ENCODE results near the gene CTDP1. TPM values are rescaled to one million over a fixed set of nuclear protein-coding genes. Genes with fewer than 3 reads are reported as not detected.

CTDP1 gene
- total and polyA plus RNA-seq, 5 donors, result 7.1 to 11.5 (median 9.9) TPM

- Histone ChIP-seq H3K4me1 (ENCODE audit: control insufficient read depth, insufficient read depth, low read length) (no peaks in the 10 kb centered on the region), H3K27me3 (ENCODE audit: control insufficient read depth, insufficient read depth) (no peaks in the 10 kb centered on the region), H3K4me3 (ENCODE audit: low read length) (no peak overlapping the region), H3K27ac (ENCODE audit: low read length) (no peak overlapping the region), H3K9me3 (ENCODE audit: control insufficient read depth, low read length) (no peaks in the 10 kb centered on the region)
- intact Hi-C loops (cut with DNase I), result loop anchor here in 3 of 4 donors (2.0 to 10.0 kb wide), 2 partner anchors 111 to 267 kb away; no protein-coding TSS in a partner anchor
- DNase-seq (no peak), ATAC-seq (no peak)
- WGBS, result 80% methylated on average over 21 of the region's 21 CpGs
These were observed 34.2 kb upstream of the CTDP1 start for GRCh38 chr18:79645291-79645983.

GRCh38 chr18:79647307-79647706 is 32.3 kb upstream of the CTDP1 start:
- DNase-seq (no peak), ATAC-seq (no peak)
- Histone ChIP-seq H3K27ac (ENCODE audit: low read length) (no peak overlapping the region), H3K4me3 (ENCODE audit: low read length) (no peak overlapping the region), H3K4me1 (ENCODE audit: control insufficient read depth, insufficient read depth, low read length) (no peaks in the 10 kb centered on the region), H3K27me3 (ENCODE audit: control insufficient read depth, insufficient read depth) (no peaks in the 10 kb centered on the region), H3K9me3 (ENCODE audit: control insufficient read depth, low read length) (no peaks in the 10 kb centered on the region)
- WGBS, result 12% methylated on average over 1 of the region's 1 CpG
- intact Hi-C loops (cut with DNase I), result loop anchor here in 2 of 4 donors (10.0 kb wide), 1 partner anchor 113 kb away; no protein-coding TSS in a partner anchor

- ATAC-seq (no peak), DNase-seq (no peak)
- Histone ChIP-seq H3K4me3 (ENCODE audit: low read length) (no peak overlapping the region), H3K27ac (ENCODE audit: low read length) (no peak overlapping the region), H3K4me1 (ENCODE audit: control insufficient read depth, insufficient read depth, low read length) (no peaks in the 10 kb centered on the region), H3K27me3 (ENCODE audit: control insufficient read depth, insufficient read depth) (no peaks in the 10 kb centered on the region), H3K9me3 (ENCODE audit: control insufficient read depth, low read length) (no peaks in the 10 kb centered on the region)
- WGBS, result 91% methylated on average over 11 of the region's 11 CpGs
- intact Hi-C loops (cut with DNase I), result no loop called here
These were observed 28.6 kb upstream of the CTDP1 start for GRCh38 chr18:79650959-79651358.

GRCh38 chr18:79657342-79657996 is 22.1 kb upstream of the CTDP1 start:
- H3K9me3 ChIP-seq (ENCODE audit: control insufficient read depth, low read length), result no peaks in the 10 kb centered on the region
- no peaks in the 10 kb centered on the region for H3K27me3 ChIP-seq (ENCODE audit: control insufficient read depth, insufficient read depth)
- no peaks in the 10 kb centered on the region for H3K4me1 ChIP-seq (ENCODE audit: control insufficient read depth, insufficient read depth, low read length)
- H3K4me3 ChIP-seq (ENCODE audit: low read length), result no peak overlapping the region
- H3K27ac ChIP-seq (ENCODE audit: low read length), result no peak overlapping the region
- 73% methylated on average over 21 of the region's 21 CpGs for WGBS
- no peak for ATAC-seq
- DNase-seq, result no peak
- intact Hi-C loops (cut with DNase I), result no loop called here

DNA sequence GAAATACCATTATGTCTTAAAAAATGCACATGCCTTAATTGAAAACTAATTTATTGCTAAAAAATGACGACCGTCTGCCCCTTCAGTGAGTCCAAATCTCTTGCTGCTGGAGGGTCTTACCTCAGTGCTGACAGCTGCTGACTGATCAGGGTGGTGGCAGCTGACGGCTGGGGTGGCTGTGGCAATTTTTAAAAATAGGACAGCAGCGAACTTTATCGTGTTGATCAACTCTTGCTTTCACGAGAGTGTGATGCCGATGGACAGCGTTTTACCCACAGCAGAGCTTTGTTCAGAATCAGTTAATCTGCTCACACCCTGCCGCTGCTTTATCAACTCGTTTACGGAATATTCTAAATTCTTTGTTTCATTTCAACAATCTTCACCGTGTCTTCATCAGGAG is 21.2 kb upstream of the CTDP1 start:
- DNase-seq (no peak), ATAC-seq (no peak)
- Histone ChIP-seq H3K9me3 (ENCODE audit: control insufficient read depth, low read length) (no peaks in the 10 kb centered on the region), H3K4me3 (ENCODE audit: low read length) (no peak overlapping the region), H3K27me3 (ENCODE audit: control insufficient read depth, insufficient read depth) (no peaks in the 10 kb centered on the region), H3K27ac (ENCODE audit: low read length) (no peak overlapping the region), H3K4me1 (ENCODE audit: control insufficient read depth, insufficient read depth, low read length) (no peaks in the 10 kb centered on the region)
- WGBS, result 42% methylated on average over 12 of the region's 12 CpGs
- intact Hi-C loops (cut with DNase I), result no loop called here

- Histone ChIP-seq H3K9me3 (ENCODE audit: control insufficient read depth, low read length) (no peaks in the 10 kb centered on the region), H3K27ac (ENCODE audit: low read length) (no peak overlapping the region), H3K4me3 (ENCODE audit: low read length) (no peak overlapping the region), H3K4me1 (ENCODE audit: control insufficient read depth, insufficient read depth, low read length) (no peaks in the 10 kb centered on the region), H3K27me3 (ENCODE audit: control insufficient read depth, insufficient read depth) (no peaks in the 10 kb centered on the region)
- intact Hi-C loops (cut with DNase I), result no loop called here
- DNase-seq, result no peak
- WGBS, result 89% methylated on average over 5 of the region's 5 CpGs
- ATAC-seq, result no peak
These were observed 19.9 kb upstream of the CTDP1 start for GRCh38 chr18:79659733-79660132.

DNA sequence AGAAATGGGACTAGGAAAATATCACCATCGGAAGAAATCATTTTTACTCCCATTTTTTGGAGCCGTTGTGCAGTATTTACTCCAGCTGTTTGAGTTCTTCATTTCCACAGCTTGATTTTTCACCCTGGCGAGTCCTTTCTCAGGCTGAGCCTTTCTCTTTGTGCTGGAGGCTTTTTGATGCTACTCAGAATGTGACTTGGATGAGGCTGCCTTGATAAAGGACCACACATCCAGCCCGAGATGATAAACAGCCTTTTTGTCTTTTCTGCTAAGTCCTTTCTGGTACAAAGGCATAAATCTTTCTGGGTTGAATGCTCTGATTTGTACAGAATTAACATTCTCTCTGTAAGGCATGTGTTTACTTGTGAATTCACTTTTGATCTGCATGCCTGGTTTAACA is 17.6 kb upstream of the CTDP1 start:
- Histone ChIP-seq H3K4me1 (ENCODE audit: control insufficient read depth, insufficient read depth, low read length) (no peaks in the 10 kb centered on the region), H3K27ac (ENCODE audit: low read length) (no peak overlapping the region), H3K27me3 (ENCODE audit: control insufficient read depth, insufficient read depth) (no peaks in the 10 kb centered on the region), H3K9me3 (ENCODE audit: control insufficient read depth, low read length) (no peaks in the 10 kb centered on the region), H3K4me3 (ENCODE audit: low read length) (no peak overlapping the region)
- DNase-seq, result no peak
- 61% methylated on average over 4 of the region's 4 CpGs for WGBS
- ATAC-seq, result no peak
- intact Hi-C loops (cut with DNase I), result no loop called here

DNA sequence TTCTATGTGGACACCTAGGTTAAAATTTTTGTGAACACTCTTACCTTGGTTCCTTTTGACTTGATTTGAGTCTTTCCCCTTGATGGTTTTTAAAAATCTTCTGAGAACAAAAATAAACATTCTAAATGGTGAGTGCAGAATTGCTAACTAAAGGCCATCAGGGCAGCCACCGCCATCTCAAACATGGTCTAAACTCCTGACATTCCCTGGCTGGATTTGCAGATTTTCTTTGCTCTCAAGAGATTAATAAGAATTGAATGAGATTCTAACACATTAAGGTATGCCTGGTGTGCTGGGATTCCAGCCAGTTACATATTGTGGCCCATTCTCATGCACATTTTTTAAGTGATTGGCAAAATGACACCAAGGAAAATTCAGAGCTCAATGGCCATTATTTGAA is 17.2 kb upstream of the CTDP1 start:
- intact Hi-C loops (cut with DNase I), result no loop called here
- H3K4me1 ChIP-seq (ENCODE audit: control insufficient read depth, insufficient read depth, low read length), result no peaks in the 10 kb centered on the region
- no peaks in the 10 kb centered on the region for H3K9me3 ChIP-seq (ENCODE audit: control insufficient read depth, low read length)
- 92% methylated on average over 1 of the region's 1 CpG for WGBS
- no peaks in the 10 kb centered on the region for H3K27me3 ChIP-seq (ENCODE audit: control insufficient read depth, insufficient read depth)
- DNase-seq (no peak), ATAC-seq (no peak)
- H3K4me3 ChIP-seq (ENCODE audit: low read length), result no peak overlapping the region
- H3K27ac ChIP-seq (ENCODE audit: low read length), result no peak overlapping the region

DNA sequence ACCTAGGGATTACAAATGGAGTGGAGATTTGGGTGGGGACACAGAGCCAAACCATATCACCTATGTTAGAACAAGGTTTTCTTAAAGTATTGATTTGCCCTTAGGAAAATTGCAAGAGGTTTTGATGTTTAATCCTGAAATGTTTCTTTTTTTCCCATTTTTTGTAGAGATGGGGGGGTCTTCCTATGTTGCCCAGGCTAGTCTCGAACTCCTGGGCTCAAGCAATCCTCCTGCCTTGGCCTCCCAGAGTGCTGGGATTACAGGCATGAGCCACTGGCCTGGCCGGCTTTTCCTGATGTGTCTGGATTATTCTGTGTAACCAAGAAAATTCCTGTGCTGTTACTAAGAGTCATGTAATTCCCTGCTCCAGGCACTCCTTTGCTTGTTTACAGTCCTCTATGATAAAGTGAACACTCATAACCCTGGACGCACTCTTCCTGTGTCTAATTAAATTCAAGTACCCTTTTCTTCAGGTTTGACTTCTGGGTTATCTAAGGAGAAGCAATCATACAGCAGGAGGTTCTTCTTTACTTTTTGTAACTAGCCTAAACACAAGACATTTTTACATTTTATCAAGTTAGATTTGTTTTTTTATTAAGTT is 15.0 kb upstream of the CTDP1 start:
- intact Hi-C loops (cut with DNase I), result no loop called here
- no peak overlapping the region for H3K27ac ChIP-seq (ENCODE audit: low read length)
- no peaks in the 10 kb centered on the region for H3K4me1 ChIP-seq (ENCODE audit: control insufficient read depth, insufficient read depth, low read length)
- H3K9me3 ChIP-seq (ENCODE audit: control insufficient read depth, low read length), result no peaks in the 10 kb centered on the region
- no peak for DNase-seq
- H3K27me3 ChIP-seq (ENCODE audit: control insufficient read depth, insufficient read depth), result no peaks in the 10 kb centered on the region
- no peak overlapping the region for H3K4me3 ChIP-seq (ENCODE audit: low read length)
- WGBS, result 82% methylated on average over 3 of the region's 3 CpGs
- no peak for ATAC-seq

DNA sequence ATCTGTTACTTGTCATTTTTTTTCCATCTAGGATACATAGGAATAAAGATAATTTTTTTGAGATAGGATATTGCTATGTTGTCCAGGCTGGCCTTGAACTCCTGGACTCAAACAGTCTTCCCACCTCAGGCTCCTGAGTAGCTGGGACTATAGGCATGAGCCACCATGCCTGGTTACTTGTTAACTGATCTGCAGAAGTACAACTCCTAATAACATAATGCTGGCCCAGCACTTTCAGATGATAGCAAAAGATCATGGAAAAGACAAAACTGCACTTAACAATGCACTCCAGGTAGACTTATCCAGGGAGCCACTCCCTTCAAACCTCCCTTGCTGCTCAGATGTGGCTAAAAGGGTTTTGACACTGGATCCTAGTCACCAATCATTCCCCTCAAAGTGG is 11.4 kb upstream of the CTDP1 start:
- Histone ChIP-seq H3K27ac (ENCODE audit: low read length) (no peak overlapping the region), H3K4me3 (ENCODE audit: low read length) (no peak overlapping the region), H3K9me3 (ENCODE audit: control insufficient read depth, low read length) (no peaks in the 10 kb centered on the region), H3K27me3 (ENCODE audit: control insufficient read depth, insufficient read depth) (no peaks in the 10 kb centered on the region), H3K4me1 (ENCODE audit: control insufficient read depth, insufficient read depth, low read length) (no peaks in the 10 kb centered on the region)
- ATAC-seq, result no peak
- no peak for DNase-seq
- intact Hi-C loops (cut with DNase I), result no loop called here

GRCh38 chr18:79672490-79673276 is 6.9 kb upstream of the CTDP1 start:
- intact Hi-C loops (cut with DNase I), result loop anchor here in 1 of 4 donors (10.0 kb wide), 1 partner anchor 362 kb away; the partner anchor contains the start of gene RBFA

More at GRCh38 chr18:79672490-79673276, 6.9 kb upstream of the CTDP1 start:
- DNase-seq, result no peak
- H3K4me3 ChIP-seq (ENCODE audit: low read length), result no peak overlapping the region
- H3K27ac ChIP-seq (ENCODE audit: low read length), result no peak overlapping the region
- no peaks in the 10 kb centered on the region for H3K27me3 ChIP-seq (ENCODE audit: control insufficient read depth, insufficient read depth)
- ATAC-seq, result no peak
- H3K4me1 ChIP-seq (ENCODE audit: control insufficient read depth, insufficient read depth, low read length), result no peaks in the 10 kb centered on the region
- WGBS, result 89% methylated on average over 19 of the region's 19 CpGs
- no peaks in the 10 kb centered on the region for H3K9me3 ChIP-seq (ENCODE audit: control insufficient read depth, low read length)
